Astrocyte (in vitro differentiated cells and primary cell): ENCODE results near the gene SLC8A2. TPM values are rescaled to one million over a fixed set of nuclear protein-coding genes. Genes with fewer than 3 reads are reported as not detected.

ENCODE experiments used
- DNase-seq: peaks from one replicate; pipeline ENCODE4 v3.0.0-alpha.2; 2010; ENCODE audit warnings: low read depth
- FAIRE-seq: peaks from 2 replicates; lab custom pipeline; 2011; peaks lifted over from hg19 to GRCh38; lab: Jason Lieb, UNC
- H2AFZ ChIP-seq: 2 replicates; pipeline ENCODE4 v1.6.0; 2012; ENCODE audit warnings: low read depth, low read length, inconsistent platforms
- H3K27ac ChIP-seq: 2 replicates; pipeline ENCODE4 v1.5.1; 2011; ENCODE audit warnings: low read depth, low read length, inconsistent platforms
- H3K27me3 ChIP-seq: 2 replicates; pipeline ENCODE4 v1.6.0; 2011; ENCODE audit warnings: low read length, inconsistent platforms; ENCODE audit not compliant: insufficient read depth
- H3K36me3 ChIP-seq: 2 replicates; pipeline ENCODE4 v1.5.1; 2011; ENCODE audit warnings: low read length, inconsistent platforms; ENCODE audit not compliant: insufficient read depth
- H3K4me1 ChIP-seq: 2 replicates; pipeline ENCODE4 v1.5.1; 2011; ENCODE audit warnings: low read length, inconsistent platforms; ENCODE audit not compliant: insufficient read depth
- H3K4me2 ChIP-seq: 2 replicates; pipeline ENCODE4 v1.6.0; 2012; ENCODE audit warnings: low read length, inconsistent platforms
- H3K4me3 ChIP-seq: 2 replicates; pipeline ENCODE4 v1.5.1; 2011; ENCODE audit warnings: low read depth, mild to moderate bottlenecking, low read length, inconsistent platforms; ENCODE audit not compliant: insufficient read depth
- H3K79me2 ChIP-seq: 2 replicates; pipeline ENCODE4 v1.6.0; 2012; ENCODE audit warnings: mild to moderate bottlenecking, low read length, inconsistent platforms; ENCODE audit not compliant: insufficient read depth
- H3K9ac ChIP-seq: 2 replicates; pipeline ENCODE4 v1.6.0; 2012; ENCODE audit warnings: mild to moderate bottlenecking, low read length, inconsistent platforms
- H3K9me3 ChIP-seq: 2 replicates; pipeline ENCODE4 v1.5.1; 2012; ENCODE audit warnings: low read depth, mild to moderate bottlenecking, low read length, inconsistent platforms; ENCODE audit not compliant: insufficient read depth
- H4K20me1 ChIP-seq: 2 replicates; pipeline ENCODE4 v1.6.0; 2012; ENCODE audit warnings: low read length, inconsistent platforms; ENCODE audit not compliant: insufficient read depth
- H3K27ac Mint-ChIP-seq: one replicate; pipeline ENCODE4 v1.8.0; 2021; ENCODE audit warnings: mild to moderate bottlenecking, mixed read lengths; ENCODE audit not compliant: unreplicated experiment
- H3K27me3 Mint-ChIP-seq: one replicate; pipeline ENCODE4 v1.8.0; 2021; ENCODE audit warnings: low read depth, mixed read lengths; ENCODE audit not compliant: unreplicated experiment
- H3K36me3 Mint-ChIP-seq: one replicate; pipeline ENCODE4 v1.8.0; 2021; ENCODE audit warnings: low read depth, mixed read lengths; ENCODE audit not compliant: unreplicated experiment
- H3K4me1 Mint-ChIP-seq: one replicate; pipeline ENCODE4 v1.8.0; 2021; ENCODE audit warnings: low read depth, mixed read lengths; ENCODE audit not compliant: unreplicated experiment
- H3K4me3 Mint-ChIP-seq: one replicate; pipeline ENCODE4 v1.8.0; 2021; ENCODE audit warnings: mild to moderate bottlenecking, moderate library complexity, mixed read lengths; ENCODE audit not compliant: unreplicated experiment
- H3K9me3 Mint-ChIP-seq: one replicate; pipeline ENCODE4 v1.8.0; 2021; ENCODE audit warnings: mild to moderate bottlenecking, mixed read lengths; ENCODE audit not compliant: unreplicated experiment
- CTCF ChIP-seq: IDR thresholded peaks from 2 replicates; pipeline ENCODE4 v1.5.1; 2011; ENCODE audit warnings: low read depth, mild to moderate bottlenecking, inconsistent platforms, low read length, moderate library complexity; ENCODE audit not compliant: insufficient read depth
- EZH2 ChIP-seq: IDR thresholded peaks from 2 replicates; pipeline ENCODE4 v1.6.1; 2012; ENCODE audit warnings: mild to moderate bottlenecking, low read length, inconsistent platforms; ENCODE audit not compliant: insufficient read depth
- total RNA-seq: library from RNA; stranded (reverse); gene quantifications from 2 replicates; pipeline ENCODE4 v1.2.1, GENCODE V29; 2021

The SLC8A2 gene
- total RNA-seq, 1 donor from 2014 or later: 3.3 TPM

GRCh38 chr19:47510516-47511127 lies 38.9 kb upstream of the SLC8A2 start:
- no peaks in the 10 kb centered on the region for H3K27me3 Mint-ChIP-seq
- peaks cover 19% of the 10 kb centered on the region for H3K4me1 ChIP-seq
- H3K36me3 Mint-ChIP-seq: peaks cover 8% of the 10 kb centered on the region
- H3K9me3 Mint-ChIP-seq: no peaks in the 10 kb centered on the region
- peaks cover 87% of the 10 kb centered on the region for H3K79me2 ChIP-seq
- peaks cover 42% of the 10 kb centered on the region for H3K4me1 Mint-ChIP-seq
- H3K27me3 ChIP-seq: no peaks in the 10 kb centered on the region
- FAIRE-seq (no peak), DNase-seq (no peak)
- H3K36me3 ChIP-seq: no peaks in the 10 kb centered on the region
- no peak overlapping the region for H3K9ac ChIP-seq
- no peak overlapping the region for H3K4me3 ChIP-seq
- H3K4me3 Mint-ChIP-seq: no peak overlapping the region
- no peak for TF ChIP-seq EZH2
- TF ChIP-seq CTCF: no peak
- H3K27ac Mint-ChIP-seq: no peak overlapping the region
- no peaks in the 10 kb centered on the region for H3K9me3 ChIP-seq
- no peak overlapping the region for H2AFZ ChIP-seq
- H4K20me1 ChIP-seq: peaks cover 85% of the 10 kb centered on the region
- H3K27ac ChIP-seq: no peak overlapping the region
- no peak overlapping the region for H3K4me2 ChIP-seq

GRCh38 chr19:47509973-47510372 lies 38.3 kb upstream of the SLC8A2 start:
- Histone ChIP-seq H2AFZ (no peak overlapping the region), H3K36me3 (no peaks in the 10 kb centered on the region), H4K20me1 (peaks cover 91% of the 10 kb centered on the region), H3K4me3 (no peak overlapping the region), H3K9me3 (no peaks in the 10 kb centered on the region), H3K4me2 (no peak overlapping the region), H3K4me1 (peaks cover 19% of the 10 kb centered on the region), H3K27ac (no peak overlapping the region), H3K9ac (no peak overlapping the region), H3K27me3 (no peaks in the 10 kb centered on the region), H3K79me2 (peaks cover 94% of the 10 kb centered on the region)
- no peak for DNase-seq
- Mint-ChIP-seq H3K27me3 (no peaks in the 10 kb centered on the region), H3K36me3 (peaks cover 8% of the 10 kb centered on the region), H3K9me3 (no peaks in the 10 kb centered on the region), H3K27ac (no peak overlapping the region), H3K4me1 (peaks cover 42% of the 10 kb centered on the region), H3K4me3 (no peak overlapping the region)
- no peak for FAIRE-seq
- no peak for TF ChIP-seq CTCF
- TF ChIP-seq EZH2: no peak

- DNase-seq (no peak), FAIRE-seq (no peak)
- TF ChIP-seq CTCF (no peak), EZH2 (no peak)
- peaks cover 19% of the 10 kb centered on the region for H3K4me1 ChIP-seq
- Mint-ChIP-seq H3K9me3 (no peaks in the 10 kb centered on the region), H3K36me3 (peaks cover 9% of the 10 kb centered on the region), H3K27me3 (no peaks in the 10 kb centered on the region), H3K4me1 (peaks cover 42% of the 10 kb centered on the region), H3K27ac (no peak overlapping the region), H3K4me3 (peak overlapping the region; percentile 41)
- H3K36me3 ChIP-seq: no peaks in the 10 kb centered on the region
- peaks cover 93% of the 10 kb centered on the region for H4K20me1 ChIP-seq
- H3K27ac ChIP-seq: no peak overlapping the region
- no peaks in the 10 kb centered on the region for H3K27me3 ChIP-seq
- H2AFZ ChIP-seq: no peak overlapping the region
- H3K4me2 ChIP-seq: no peak overlapping the region
- H3K9ac ChIP-seq: no peak overlapping the region
- H3K9me3 ChIP-seq: no peaks in the 10 kb centered on the region
- no peak overlapping the region for H3K4me3 ChIP-seq
- H3K79me2 ChIP-seq: peaks cover 95% of the 10 kb centered on the region
Measured at GRCh38 chr19:47509170-47509847, 37.6 kb upstream of the SLC8A2 start.
